OCI-LY1 (cell line): ENCODE data around the gene NPAT.

Experiments
- CTCF ChIP-seq: fragments of 200-600 bp; sonication (generic), shearing (Covaris generic); IDR thresholded peaks from 2 replicates; pipeline ENCODE4 v1.5.1; 2017; ENCODE audit warnings: mild to moderate bottlenecking, antibody characterized with exemption, low read length, moderate library complexity, mixed read lengths
- EZH2 ChIP-seq: fragments of 200-600 bp; sonication (generic), shearing (Covaris generic); IDR thresholded peaks from 2 replicates; pipeline ENCODE4 v1.8.0; 2017; ENCODE audit warnings: borderline replicate concordance, mixed run types, mild to moderate bottlenecking, antibody characterized with exemption, low read length, moderate library complexity, mixed read lengths

GRCh38 chr11:108131993-108132392 is 90.4 kb downstream of the NPAT start:
- TF ChIP-seq CTCF (no peak), EZH2 (no peak)
